HG02678 (cell line): ENCODE measurements around the gene COPA.
"Not testable (repeated sequence)": the region's sequence is repeated elsewhere in the genome, so short reads cannot be mapped to it uniquely, and the experiment has no call there.

Experiments
- ATAC-seq: cut with Tn5 transposase; IDR thresholded peaks from one replicate; pipeline ENCODE4 v1.9.1; 2021; ENCODE audit warnings: mild to moderate bottlenecking, moderate library complexity; ENCODE audit not compliant: unreplicated experiment

COPA gene

GRCh38 chr1:160328184-160328583, 14.9 kb downstream of the COPA start:
- no peak for ATAC-seq

DNA sequence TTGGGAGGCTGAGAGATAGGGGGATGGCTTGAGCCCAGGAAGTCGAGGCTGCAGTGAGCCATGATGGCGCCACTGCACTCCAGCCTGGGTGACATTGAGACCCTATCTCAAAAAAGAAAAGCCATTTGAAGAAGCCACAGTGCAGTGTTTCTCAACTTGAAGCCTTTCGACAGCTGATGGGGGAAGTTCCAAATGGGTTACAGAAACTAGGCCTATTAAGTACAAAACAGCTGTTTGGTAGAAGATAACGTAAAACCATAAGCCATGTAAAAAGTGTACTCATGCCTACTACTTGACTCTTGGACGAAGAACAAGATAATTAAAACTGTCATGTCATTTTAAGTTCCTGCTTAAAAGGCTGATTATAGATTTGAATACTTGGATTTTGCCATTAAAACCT, 16.6 kb downstream of the COPA start:
- no peak for ATAC-seq

- ATAC-seq: no peak
Measured at GRCh38 chr1:160325252-160325651, 17.8 kb downstream of the COPA start.

DNA sequence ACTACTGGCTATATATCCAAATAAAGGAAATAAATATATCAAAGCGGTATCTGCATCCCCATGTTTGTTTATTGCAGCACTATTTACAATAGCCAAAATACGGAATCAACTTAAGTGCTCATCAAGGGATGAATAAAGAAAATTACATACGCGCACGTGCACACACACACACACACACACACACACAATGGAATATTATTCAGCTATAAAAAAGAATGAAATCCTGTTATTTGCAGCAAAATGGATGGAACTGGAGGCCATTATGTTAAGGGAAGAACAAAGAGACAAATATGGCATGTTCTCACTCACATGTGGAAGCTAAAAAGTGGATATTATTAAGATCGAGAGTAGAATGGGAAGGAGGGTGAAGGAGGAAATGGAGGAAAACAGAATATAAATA, 20.2 kb downstream of the COPA start:
- ATAC-seq: no peak

DNA sequence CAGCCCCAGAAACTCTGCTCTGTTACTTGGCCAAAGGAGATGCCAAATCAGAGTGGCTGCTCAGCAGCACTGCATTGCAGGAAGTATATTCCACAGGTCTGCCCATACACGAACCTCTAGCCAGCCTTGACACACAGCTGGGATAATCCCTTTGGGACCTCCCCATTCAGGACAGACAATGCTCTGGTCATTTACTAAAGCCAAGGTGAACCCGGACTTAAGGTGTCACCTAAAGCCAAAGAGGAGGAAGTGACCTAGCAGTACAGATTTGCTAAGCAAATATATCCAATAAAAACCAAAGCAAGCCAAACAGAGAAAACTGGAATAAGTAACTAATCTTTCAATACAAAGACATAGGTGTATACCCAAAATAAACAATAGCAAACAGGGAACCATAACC, 27.7 kb downstream of the COPA start:
- ATAC-seq: no peak

DNA sequence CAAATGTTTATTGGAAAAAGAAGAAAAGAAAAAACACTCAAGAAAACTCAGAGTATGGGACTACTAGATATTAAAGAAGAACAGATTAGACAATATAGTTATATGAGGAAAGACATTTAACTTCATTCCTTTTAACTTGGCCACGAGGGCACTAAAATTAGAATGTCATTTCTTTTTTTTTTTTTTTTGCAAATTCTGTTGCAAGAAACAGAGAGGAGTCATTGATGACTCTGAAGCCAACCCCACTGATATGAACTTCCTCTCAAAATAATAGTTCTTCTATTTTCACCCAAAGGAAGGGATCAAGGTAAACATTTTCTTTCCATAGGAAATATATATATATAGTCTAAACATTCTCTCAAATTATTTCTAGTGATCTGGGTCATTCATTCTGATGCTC, 33.5 kb downstream of the COPA start:
- no peak for ATAC-seq

DNA sequence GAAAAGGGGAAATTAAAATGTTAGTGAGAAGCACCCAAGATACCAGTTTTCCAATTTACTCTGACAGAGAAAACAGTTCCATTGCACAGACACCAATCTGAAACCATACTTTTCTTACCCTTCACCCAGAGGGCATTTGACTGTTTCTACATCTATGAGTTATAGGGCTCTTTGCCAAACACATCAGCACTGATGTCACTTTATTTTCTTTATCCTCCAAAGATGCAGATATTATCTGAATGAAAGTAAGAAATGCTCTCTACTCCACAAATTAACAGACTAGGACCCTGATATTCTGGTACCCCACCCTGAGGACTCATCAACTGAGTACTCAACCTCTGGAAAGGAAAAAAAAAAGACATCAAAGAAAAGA, 33.9 kb downstream of the COPA start:
- no peak for ATAC-seq

DNA sequence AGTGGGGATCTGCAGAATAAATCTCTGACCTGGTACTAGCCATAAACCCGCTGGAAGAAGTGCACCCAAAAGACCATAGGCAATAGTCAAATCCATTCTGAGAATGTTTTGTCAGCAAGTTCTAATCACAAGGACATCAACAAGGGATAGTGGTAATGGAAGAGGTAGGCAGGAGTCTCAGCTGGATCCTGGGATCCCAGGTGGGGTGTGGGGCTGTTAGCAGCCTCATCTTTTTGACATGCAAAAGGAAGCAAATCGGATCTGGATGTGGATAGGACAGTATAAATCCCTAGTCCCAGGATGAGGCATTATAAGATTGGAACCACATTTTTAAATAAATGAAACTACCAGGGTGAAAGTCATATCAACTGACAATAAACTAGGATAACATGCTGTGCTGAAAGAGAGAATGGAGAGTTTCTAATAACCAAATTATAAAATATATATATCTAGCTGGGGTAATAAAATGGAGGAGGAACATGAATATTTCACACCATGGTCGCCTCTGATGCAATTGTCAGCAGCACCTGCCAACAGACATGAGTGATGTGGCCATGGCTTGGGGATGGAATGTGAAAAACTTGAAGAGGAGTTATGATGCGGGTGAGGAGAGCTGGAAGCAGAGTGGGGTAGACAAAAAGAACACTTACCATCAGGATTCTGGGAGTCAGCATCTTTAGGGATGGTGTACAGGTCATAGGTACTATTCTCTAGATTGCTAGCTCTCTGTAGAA, 34.4 kb downstream of the COPA start:
- no peak for ATAC-seq

DNA sequence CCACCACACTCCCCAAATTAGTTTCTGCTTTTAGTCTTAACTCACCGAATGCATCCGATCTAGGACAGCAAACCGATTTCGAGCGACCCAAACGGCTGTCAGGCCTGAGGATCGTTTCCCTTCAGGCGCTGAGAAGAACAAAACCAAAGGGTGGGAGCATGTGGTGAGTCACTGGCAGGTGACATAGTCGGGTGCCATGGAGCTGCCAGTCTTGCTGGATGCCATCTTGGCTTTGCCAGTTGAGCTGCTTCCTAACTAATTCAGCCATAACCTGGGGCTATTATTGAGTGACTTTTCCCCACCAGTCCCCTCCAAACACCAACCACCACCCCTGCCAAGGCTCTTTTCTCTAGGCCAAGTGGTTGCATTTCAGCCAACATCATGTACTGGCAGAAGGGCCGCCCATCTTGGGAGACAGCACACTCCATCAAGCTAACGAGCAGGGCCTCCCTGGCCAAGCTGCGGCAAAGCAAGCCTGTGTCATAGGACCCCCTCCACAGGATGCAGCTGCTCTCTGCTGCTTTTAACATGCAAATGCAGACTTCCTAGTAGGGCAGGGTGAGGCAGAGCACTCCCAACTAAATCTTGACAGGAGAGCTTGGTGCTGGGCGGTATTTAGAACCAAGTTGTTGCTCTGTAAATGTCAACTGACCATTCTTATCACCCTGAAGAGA, 35.8 kb downstream of the COPA start:
- ATAC-seq: no peak

DNA sequence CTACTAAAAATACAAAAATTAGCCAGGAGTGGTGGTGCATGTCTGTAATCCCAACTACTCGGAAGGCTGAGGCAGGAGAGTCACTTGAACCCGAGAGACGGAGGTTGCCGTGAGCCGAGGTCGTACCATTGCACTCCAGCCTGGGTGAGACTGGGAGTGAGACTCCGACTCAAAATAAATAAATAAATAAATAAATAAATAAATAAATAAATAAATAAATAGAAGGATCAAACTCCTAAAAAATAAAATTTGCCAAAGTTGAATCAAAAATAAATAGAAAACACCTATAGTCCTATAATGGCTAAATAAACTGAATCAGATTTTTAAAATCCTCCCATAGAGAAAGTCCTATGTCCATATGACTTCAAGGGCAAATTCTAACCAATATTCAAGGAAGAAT, 42.9 kb downstream of the COPA start:
- ATAC-seq: no peak

- no peak for ATAC-seq
Measured at GRCh38 chr1:160296036-160296435, 47.0 kb downstream of the COPA start.

- ATAC-seq: no peak
Measured at GRCh38 chr1:160293020-160293968, 49.8 kb downstream of the COPA start.

GRCh38 chr1:160291248-160292220, 51.5 kb downstream of the COPA start:
- ATAC-seq: peak; percentile 79

GRCh38 chr1:160287769-160288168, 55.3 kb downstream of the COPA start:
- ATAC-seq: not testable (repeated sequence)

- ATAC-seq: no peak
Measured at GRCh38 chr1:160285506-160285905, 57.5 kb downstream of the COPA start.

DNA sequence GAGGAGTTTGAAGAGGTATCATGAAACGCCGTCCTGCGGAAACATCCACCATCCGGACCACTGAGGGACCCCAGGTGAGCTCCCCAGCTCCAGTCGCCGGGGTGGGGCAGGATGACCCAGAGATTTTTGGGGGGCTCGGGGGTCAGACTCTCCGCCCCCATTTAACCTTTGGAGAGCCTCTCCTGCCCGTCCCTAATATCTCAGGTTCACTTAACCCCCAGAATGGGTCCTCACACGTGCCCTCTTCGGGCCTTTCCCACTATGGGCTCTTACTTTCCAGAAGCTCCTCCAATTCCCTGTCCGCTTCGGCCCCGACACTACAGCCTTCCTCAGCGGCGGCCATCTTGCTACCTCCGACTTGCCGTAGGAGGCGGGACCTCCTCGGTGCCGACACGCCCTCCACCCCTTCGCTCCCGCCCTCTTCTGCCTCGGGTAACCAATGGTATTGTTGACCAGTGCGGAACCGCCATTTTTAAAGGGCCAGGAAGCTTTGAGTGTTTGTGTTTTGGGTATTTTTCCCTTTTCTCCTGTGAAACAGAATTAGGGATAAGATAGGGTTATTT, 58.2 kb downstream of the COPA start, which contains the start of gene PEX19:
TSS of gene PEX19 (minus strand) at position 352 of the 563 bp plus-strand sequence. CDS start at position 343, 9 bp downstream.
- ATAC-seq: peak; percentile 98

GRCh38 chr1:160284220-160284781, 58.7 kb downstream of the COPA start:
- peak; percentile 6 for ATAC-seq

DNA sequence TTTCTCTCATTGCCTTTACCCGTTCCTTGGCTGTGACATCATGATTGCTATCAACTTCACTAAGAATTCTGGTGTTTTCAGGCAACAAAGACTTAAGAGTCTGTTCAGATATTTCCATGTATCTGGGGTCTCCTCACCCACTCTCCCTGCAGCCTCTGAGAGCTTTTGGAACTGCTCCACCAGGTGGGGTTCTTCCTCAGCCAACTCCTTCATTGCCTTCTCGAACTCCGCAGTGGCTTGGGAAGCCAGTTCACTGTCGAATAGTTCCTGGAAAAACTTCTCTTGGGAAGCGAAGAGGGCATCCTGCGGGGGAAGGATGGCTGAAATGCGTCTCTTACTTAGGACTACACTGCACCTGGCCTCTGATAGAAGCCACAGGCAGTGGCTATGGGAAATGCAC, 60.2 kb downstream of the COPA start:
- no peak for ATAC-seq

GRCh38 chr1:160277987-160278386, 65.1 kb downstream of the COPA start:
- no peak for ATAC-seq

- no peak for ATAC-seq
Measured at GRCh38 chr1:160277330-160277729, 65.7 kb downstream of the COPA start.
